GM21381 (cell line): ENCODE data around the gene ALG8.
A peak's percentile ranks its signal among the peaks of the same experiment; 100 is the strongest.
"Not testable (repeated sequence)": the region's sequence is repeated elsewhere in the genome, so short reads cannot be mapped to it uniquely, and the experiment has no call there.

Experiments
- ATAC-seq: cut with Tn5 transposase; IDR thresholded peaks from one replicate; pipeline ENCODE4 v1.9.1; 2021; ENCODE audit warnings: mild to moderate bottlenecking, moderate library complexity; ENCODE audit not compliant: unreplicated experiment

The ALG8 gene

DNA sequence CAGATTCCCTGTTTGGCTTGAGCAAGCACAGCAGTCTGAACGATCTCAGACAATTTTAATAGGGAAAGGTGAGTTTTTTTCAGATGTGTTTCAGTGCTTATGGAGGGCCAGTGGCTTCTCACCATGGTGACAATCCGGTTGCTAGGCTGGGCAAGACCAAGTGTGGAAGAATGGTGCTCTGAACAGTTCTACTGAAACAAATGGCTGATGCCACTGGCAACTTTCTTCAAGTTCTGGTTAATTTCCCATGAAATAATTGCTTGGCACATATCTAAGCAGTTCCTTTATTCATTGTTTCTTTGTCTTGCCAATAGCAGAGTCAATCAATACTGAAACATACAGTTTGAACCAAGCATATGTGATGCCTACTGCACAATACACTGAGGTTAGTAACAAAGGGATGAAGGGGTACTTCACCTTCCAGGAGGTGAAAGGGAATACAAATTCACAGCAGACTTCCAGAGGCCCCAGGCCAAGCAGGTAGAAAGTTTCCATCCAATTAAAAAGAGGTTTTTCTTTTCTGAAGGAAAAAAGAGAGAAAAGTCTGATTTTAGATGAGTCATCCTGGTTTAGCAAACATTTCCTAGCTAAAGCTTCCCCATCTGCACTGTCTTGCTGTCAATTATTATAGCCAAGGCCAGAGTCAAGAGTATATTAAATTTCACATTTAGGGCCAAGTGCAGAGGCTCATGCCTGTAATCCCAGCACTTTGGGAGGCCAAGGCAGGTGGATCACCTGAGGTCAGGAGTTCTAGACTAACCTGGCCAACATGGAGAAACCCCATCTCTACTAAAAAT, 38.6 kb downstream of the ALG8 start:
- no peak for ATAC-seq

DNA sequence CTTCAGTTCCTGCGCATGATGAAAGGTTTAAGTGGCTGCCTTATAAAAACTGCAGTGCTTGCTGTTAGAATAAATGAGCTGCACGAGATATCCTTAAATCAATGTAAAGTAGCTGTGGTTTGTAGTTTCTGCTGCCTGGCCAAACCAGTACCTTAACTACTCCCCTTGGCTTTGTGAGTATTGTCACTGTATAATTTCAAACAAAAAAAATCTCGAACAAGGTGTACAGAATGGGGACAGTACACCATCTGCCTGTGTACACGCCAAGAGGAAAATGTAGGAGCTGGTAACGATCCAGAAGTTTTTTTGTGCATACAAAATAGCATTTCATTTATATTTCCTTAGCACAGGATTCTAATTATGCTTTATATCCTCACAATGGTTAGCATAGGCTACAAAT, 39.2 kb downstream of the ALG8 start:
- ATAC-seq: no peak

DNA sequence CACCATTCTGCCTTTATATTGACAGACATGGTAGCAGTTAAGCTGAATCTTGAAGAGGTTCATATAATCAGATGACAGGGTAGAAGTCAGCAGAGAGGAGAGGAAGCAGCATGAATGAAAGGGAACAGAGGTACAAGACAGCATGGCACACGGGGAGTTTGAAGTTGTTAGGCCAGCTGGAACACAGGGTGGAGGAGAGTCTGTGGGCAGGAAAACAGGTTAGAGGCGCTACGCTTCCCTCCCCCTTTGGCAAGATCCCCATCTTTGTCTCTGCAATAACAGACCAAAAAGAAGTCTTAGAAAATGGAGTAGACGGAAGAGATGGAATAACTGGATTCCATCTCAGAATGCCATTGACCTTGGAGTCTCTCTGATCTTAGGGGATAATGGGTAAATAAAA, 39.8 kb downstream of the ALG8 start:
- no peak for ATAC-seq

DNA sequence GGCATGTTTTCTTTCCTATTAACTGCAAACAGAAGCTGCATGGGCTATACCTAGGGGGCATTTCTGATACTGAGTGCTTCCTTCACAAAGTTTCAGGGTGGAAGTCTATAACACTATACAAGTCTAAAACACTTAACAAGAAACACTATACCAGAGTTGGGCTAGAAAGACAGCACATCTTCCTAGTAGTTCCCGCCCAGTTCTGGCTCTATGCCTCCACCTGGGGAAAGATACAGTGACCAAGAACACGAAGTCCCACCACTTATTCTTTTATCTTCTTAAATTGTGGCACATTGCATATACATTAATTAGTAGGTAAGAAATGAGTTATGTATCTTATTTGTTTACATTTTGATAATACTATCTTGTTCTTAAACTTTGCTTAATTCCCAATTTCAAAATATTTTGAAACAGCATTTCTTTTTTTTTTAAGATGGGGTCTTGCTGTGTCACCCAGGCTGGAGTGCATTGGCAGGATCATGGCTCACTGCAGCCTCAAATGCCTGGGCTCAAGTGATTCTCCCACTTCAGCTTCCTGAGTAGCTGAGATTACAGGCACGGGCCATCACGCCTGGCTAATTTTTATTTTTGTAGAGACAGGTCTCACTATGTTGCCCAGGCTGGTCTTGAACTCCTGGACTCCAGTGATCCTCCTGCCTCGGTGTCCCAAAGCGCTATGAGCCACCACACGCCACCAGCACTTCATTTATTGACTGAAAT, 41.6 kb downstream of the ALG8 start:
- no peak for ATAC-seq

DNA sequence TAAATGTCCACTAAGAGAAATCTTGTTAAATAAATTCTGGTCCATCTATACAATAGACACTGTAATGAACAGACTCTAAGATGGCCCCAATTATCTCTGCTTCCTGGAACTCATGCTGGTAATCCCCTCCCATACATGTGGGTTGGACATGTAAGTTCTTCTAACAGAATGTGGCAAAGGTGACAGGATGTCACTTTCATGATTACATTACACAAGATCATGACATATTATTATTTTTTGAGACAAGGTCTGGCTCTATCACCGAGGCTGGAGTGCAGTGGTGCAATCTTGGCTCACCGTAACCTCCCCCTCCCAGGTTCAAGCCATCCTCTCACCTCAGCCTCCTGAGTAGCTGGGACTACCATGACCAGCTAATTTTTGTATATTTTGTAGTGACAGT, 45.2 kb downstream of the ALG8 start:
- no peak for ATAC-seq

DNA sequence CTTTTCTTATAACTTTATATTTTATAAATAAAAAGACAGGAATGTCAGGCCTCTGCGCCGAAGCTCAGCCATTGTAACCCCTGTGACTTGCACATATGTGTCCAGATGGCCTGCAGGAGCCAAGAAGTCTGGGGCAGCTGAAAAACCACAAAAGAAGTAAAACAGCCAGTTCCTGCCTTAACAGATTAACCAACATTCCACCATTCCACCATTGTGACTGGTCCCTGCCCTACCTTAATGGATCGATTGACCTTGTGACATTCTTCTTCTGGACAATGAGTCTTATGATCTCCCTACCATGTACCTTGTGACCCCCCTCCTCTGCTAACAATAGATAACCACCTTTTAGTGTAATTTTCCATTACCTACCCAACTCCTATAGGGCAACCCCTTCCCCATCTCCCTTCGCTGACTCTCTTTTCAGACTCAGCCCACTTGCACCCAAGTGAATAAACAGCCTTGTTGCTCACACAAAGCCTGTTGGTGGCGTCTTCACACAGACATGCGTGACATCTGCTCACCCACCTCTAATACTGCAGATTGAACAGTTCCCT, 52.8 kb downstream of the ALG8 start:
- not testable (repeated sequence) for ATAC-seq

DNA sequence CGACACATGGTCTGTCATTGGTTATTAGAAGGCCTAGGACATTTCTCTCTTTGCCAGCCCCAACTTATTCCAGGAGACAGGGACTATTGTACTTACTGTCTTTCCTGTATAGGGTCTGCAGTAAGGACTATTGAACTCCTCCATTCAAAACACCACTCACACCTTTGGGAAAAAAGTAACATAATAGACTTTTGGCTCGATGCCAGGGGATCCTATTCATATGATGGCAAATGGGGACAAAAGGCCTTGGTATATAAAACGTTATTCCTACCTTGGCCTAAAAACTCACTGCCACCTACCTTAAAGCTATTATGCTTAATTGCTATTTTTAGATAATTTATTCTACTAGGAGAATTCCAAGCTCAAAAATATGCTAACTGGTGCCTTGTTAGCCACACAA, 53.5 kb downstream of the ALG8 start:
- ATAC-seq: no peak

DNA sequence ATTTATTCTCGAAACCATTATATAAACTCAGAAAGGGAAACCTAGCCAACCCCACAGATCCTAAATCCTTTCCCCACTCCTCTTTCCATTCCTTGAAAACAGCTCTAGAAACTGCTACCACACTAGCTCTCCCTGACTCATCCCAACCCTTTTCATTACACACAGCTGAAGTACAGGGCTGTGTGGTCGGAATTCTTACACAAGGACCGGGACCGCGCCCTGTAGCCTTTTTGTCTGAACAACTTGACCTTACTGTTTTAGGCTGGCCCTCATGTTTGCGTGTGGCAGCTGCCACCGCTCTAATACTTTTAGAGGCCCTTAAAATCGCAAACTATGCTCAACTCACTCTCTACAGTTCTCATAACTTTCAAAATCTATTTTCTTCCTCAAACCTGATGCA, 54.9 kb downstream of the ALG8 start:
- not testable (repeated sequence) for ATAC-seq

DNA sequence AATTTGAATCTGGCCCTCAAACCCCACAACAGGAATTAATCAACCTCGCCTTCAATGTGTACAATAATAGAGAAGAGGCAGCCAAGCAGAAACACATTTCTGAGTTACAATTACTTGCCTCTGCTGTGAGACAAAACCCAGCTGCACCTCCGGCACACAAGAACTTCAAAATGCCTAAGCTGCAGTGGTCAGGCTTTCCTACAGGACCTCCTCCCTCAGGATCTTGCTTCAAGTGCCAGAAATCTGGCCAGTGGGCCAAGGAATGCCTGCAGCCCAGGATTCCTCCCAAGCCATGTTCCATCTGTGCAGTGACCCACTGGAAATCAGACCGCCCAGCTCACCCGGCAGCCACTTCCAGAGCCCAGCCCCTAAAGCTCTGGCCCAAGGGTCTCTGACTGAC, 56.4 kb downstream of the ALG8 start:
- ATAC-seq: no peak

DNA sequence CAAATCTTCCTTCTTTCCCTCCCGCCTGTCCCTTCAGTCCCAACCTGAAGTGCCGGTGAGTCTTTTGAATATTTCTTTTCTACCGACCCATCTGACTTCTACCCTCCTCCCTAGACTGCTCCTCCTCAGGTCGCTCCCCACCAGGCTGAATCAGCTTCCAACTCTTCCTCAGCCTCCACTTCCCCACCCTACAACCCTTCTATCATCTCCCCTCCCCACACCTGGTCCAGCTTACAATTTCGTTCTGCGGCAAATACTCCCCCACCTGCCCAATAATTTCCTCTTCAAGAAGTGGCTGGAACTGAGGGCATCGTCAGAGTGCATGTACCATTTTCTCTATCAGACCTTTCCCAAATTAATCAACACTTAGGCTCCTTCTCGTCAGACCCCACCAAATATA, 57.3 kb downstream of the ALG8 start:
- ATAC-seq: no peak

DNA sequence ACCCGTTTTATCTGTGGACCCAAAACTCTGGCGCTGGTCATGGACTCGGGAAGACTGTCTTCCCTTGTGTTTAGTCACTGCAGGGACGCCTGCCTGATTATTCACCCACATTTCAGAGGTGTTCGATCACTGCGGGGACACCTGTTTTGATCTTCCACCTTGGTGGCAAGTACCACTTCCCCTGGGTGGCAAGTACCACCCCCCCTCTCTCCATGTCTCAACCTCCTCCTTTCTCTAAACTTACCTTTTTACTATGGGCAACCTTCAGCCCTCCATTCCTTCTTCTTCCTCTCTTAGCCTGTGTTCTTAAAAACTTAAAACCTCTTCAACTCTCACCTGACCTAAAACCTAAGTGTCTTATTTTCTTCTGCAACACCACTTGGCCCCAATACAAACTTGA, 57.8 kb downstream of the ALG8 start:
- ATAC-seq: no peak

DNA sequence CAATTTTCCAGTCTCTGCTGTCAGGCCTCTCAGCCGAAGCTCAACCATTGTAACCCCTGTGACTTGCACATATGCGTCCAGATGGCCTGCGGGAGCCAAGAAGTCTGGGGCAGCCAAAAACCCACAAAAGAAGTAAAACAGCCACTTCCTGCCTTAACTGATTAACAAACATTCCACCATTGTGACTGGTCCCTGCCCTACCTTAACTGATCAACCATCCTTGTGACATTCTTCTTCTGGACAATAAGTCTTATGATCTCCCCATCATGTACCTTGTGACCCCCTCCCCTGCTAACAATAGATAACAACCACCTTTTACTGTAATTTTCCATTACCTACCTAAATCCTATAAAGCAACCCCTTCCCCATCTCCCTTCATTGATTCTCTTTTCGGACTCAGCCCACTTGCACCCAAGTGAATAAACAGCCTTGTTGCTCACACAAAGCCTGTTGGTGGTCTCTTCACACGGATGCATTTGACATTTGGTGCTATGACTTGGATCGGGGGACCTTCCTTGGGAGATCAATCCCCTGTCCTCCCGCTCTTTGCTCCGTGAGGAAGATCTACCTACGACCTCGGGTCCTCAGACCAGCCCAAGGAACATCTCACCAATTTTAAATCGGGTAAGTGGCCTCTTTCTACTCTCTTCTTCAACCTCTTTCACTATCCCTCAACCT, 58.5 kb downstream of the ALG8 start:
- ATAC-seq: no peak

DNA sequence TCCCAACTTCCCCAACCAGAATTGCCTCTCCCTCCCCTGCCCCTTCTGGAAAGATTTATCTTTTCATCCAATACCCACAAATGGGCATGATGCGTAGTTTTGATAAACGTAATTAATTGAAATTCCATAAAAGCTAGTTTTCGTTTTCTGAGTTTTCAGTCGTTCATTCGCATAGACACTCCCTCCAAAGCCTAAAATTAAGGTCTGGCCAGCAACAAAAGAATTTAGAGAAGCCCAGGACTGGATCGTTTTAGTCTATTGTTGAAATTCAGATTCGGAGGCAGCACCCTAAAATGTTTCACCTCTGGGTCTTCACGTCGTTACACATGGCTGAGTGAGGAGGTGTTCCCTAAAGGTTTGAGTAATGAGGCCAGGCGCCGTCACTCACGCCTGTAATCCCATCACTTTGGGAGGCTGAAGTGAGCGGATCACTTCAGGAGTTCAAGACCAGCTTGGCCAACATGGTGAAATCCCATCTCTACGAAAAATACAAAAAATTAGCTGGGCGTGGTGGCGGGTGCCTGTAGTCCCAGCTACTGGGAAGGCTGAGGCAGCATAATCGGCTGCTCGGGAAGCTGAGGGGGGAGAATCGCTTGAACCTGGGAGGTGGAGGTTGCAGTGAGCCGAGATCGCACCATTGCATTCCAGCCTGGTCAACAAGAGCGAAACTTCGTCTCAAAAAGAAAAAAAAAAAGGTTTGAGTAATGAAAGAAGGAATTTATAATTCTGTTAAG, 59.2 kb downstream of the ALG8 start:
- no peak for ATAC-seq

DNA sequence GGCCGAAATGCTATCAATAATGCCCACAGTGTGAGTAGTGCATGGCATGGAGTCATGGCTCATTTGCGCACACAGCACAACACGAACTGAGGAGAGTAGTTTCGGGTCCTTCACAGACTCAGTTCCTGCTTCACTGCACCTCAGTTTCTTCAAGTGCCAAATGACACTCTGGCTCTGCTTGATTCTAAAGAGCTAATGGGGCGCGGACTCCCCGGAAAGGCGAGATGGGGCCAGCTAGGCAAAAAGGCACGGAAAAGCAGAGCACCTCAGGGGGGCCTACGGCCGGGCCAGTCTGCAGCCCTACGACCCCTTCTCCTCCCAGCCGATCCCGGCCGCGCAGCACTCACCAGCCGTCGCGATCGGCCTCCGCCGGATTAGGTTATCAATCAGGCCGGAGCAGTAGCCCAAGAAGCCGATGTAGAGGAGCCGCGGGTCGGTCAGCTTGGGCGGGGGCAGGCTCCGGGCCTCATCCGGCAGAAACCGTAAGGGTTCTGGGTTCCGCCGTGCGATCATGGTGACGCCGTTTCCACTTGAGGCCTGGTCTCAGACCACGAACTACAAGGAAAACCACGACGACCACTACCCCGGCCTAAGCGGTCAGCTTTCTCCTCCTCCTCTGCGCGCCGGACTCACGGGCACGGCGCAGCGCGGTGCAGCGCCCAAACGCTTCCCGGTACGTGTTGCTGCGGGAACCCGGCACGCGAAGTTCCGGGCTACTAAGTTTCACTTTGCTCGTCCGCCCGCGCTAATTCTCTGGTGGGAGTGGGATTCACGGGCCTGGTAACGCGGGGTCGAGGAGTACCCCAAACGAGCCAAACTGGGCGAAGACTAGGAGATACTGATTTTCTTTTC, 60.0 kb downstream of the ALG8 start, which contains the start of gene NDUFC2:
Gene NDUFC2, minus strand, starts transcription at position 631 of the 852 bp plus-strand sequence. Its CDS starts 118 bp downstream, at position 513.
- peak; percentile 84 for ATAC-seq

DNA sequence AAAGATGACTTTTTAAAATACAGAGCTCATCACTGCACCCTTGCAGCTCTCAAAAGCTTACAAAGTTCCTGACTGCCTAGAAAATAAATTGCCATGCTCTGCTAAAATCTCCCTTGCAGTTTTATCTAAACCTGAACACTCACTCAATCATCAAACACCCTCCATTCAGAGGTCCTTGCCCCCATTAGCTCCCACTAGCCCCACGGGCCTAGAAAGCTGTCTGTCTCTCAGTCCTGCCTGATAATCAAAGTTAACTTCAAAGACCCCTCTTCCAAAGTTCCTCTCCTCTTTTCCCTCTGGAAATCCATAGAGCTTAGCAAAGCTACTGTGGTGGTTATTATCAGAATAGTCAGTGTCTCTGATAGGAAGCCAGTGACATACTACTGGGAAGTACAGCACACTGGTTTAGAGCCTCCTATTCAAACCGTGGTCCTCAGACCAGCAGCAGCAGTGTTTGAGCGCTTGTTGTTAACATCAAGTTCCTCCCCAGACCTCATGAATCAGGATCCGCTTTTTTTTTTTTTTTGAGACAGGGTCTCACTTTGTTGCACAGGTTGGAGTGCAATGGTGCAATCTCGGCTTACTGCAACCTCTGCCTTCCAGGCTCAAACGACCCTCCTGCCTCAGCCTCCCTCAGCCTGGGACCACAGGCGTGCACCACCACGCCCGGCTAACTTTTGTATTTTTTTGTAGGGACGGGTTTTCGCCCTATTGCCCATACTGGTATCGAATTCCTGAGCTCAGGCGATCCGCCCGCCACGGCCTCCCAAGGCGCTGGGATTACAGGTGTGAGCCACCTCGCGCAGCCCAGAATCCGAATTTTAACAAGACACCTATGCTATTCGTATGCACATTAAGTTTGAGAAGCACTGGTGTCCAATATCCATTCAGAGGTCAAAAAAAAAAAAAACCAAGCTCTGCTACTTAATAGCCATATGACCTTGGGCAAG, 60.9 kb downstream of the ALG8 start:
- ATAC-seq: no peak

DNA sequence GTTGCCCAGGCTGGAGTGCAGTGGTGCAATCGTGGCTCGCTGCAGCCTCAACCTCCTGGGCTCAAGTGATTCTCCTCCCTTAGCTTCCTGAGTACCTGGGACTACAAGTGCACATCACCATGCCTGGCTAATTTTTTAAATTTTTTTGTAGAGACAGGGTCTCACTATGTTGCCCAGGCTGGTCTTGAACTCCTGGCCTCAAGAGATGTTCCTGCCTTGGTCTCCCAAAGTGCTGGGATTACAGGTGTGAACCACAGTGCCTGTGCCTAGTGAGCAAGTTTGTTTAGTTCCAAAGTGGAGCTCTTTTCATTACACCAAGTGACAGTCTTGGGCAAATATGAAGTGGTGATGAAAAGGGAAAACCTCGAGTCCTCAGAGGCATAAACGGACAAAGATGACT, 61.8 kb downstream of the ALG8 start:
- ATAC-seq: not testable (repeated sequence)

DNA sequence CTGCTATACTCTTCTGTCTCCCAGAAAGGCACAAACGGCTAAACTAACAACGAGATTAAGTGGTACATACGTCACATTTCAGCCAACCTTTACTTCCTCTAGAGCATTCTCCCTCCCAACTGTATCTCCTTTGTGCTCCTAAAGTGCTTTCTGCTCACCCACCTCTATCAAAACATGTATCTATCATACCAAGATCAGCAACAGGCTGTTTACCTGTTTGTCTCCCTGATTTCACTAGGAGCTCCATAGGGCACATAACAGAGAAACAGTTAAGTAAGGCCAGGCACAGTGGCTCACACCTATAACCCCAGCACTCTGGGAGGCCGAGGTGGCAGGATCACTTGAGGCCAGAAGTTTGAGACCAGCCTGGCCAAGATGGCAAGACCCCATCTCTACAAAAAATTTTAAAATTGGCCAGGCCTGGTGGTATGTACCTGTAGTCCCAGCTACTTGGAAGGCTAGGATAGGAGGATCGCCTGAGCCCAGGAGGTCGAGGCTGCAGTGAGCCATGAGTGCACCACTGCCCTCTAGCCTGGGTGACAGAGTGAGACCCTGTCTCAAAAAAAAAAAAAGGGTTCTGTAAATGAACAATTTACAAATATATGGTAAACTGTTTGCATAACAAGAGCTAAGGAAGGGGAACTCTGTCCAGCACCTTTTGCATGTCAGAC, 62.6 kb downstream of the ALG8 start:
- ATAC-seq: no peak

DNA sequence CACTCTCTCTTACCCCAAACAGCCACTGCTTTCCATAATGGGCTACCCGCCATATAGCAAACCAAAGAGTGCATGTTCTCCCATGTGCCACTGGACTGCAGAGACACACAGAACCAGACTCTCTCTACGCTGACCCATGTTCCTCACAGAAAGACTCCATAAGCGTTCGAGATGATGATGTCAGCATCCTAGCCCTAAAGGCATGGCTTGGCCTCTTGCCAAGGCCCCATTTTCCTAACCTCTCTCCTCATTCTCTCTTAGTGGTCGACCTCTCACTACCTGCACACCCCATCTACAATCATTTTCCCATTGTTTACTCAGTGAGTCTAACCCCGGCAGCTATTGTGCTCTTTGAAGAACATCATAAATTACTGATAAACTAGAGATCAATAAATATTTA, 64.7 kb downstream of the ALG8 start:
- ATAC-seq: no peak
